H1 (cell line): ENCODE results near the gene GAPDH. TPM values are rescaled to one million over a fixed set of nuclear protein-coding genes. Genes with fewer than 3 reads are reported as not detected.

Source experiments
- polyA plus RNA-seq, 7 experiments: library from polyadenylated mRNA; depleted of rRNA in 3 of 7; stranded (reverse) in 5 of 7; unstranded in 2 of 7; fragments of >200 nt in 5 of 7; fragments of 200-250 nt in 2 of 7; gene quantifications; 1 replicate in 5 of 7; 2 replicates in 1 of 7; 4 replicates in 1 of 7; pipeline versions ENCODE4 v1.2.1 to v1.2.3, GENCODE V29; 2011 to 2013; ENCODE audit warnings: missing spikeins in 2 of 7, mixed read lengths in 2 of 7
- total RNA-seq: library from RNA; stranded (reverse); fragmentation: NEBNext Ultra II Directional; extraction: Animal tissue kit (Norgen Biotek cat#: 25700); gene quantifications from 2 replicates; pipeline ENCODE4 v1.2.1, GENCODE V29; 2021
- TF ChIP-seq, protein P1 (sequence below), 3 experiments: IDR thresholded peaks; 1 replicate in 2 of 3; 2 replicates in 1 of 3; pipeline versions ENCODE4 v1.5.1 to v1.6.1; 2011; ENCODE audit warnings: low read length in 3 of 3, mild to moderate bottlenecking in 3 of 3, inconsistent platforms in 2 of 3, low read depth in 1 of 3, moderate library complexity in 1 of 3; ENCODE audit not compliant: insufficient read depth in 1 of 3; ENCODE audit errors: control extremely low read depth in 1 of 3

The GAPDH gene
- total and polyA plus RNA-seq, 2 of the 8 experiments (the other 6 are each of a cell fraction or from before 2014, with no cell fraction given) = 5,175 to 15,878 TPM

DNA sequence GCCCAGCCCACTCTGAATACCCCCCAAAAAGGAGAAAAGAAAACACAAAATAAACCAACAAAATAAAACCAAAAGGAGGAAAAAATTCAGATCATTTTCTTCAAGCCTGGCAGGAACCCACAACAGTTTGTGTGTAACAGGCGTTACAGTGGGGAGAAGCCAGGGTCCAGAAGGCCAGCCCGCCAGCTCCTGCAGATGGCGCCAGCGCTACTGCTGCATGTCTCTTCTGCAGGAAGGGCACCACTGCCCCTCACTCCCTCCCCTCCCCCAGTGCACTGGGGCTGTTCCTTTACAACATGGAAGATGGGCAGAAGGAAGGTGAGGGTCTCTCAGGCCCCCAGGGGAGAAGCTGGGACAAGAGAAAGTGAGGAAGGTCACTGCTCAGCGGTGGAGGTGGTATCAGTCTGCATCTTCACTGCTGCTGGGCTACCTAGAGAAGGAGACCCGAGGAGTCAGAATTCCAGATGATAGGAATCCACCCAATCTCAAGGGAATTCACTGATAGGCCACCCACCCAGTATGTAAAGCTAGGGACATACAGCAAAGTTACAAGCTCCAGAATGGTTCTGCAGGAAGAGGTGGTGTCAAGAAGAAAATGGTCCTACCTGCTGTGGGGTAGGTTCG is 36.1 kb downstream of the GAPDH start (continued):
- TF ChIP-seq, protein P1, sequence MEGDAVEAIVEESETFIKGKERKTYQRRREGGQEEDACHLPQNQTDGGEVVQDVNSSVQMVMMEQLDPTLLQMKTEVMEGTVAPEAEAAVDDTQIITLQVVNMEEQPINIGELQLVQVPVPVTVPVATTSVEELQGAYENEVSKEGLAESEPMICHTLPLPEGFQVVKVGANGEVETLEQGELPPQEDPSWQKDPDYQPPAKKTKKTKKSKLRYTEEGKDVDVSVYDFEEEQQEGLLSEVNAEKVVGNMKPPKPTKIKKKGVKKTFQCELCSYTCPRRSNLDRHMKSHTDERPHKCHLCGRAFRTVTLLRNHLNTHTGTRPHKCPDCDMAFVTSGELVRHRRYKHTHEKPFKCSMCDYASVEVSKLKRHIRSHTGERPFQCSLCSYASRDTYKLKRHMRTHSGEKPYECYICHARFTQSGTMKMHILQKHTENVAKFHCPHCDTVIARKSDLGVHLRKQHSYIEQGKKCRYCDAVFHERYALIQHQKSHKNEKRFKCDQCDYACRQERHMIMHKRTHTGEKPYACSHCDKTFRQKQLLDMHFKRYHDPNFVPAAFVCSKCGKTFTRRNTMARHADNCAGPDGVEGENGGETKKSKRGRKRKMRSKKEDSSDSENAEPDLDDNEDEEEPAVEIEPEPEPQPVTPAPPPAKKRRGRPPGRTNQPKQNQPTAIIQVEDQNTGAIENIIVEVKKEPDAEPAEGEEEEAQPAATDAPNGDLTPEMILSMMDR (IDR thresholded peaks at IDR 0.05; ENCODE audit: control extremely low read depth in 1 of 3, insufficient read depth in 1 of 3, low read depth in 1 of 3, low read length in 3 of 3) = peak; percentile 68 to 96 (median 87)
